NT2/D1 (cell line): ENCODE measurements around the gene DZIP1L.
A peak's percentile ranks its signal among the peaks of the same experiment; 100 is the strongest.
"Not testable (repeated sequence)": the region's sequence is repeated elsewhere in the genome, so short reads cannot be mapped to it uniquely, and the experiment has no call there.

Experiments used
- DNase-seq: peaks from one replicate; pipeline ENCODE4 v3.0.0-alpha.2; 2011; ENCODE audit warnings: low read depth, low spot score
- H3K27me3 ChIP-seq: 2 replicates; pipeline ENCODE4 v1.6.0; 2011; ENCODE audit warnings: mild to moderate bottlenecking; ENCODE audit not compliant: insufficient read length, insufficient read depth
- H3K36me3 ChIP-seq: 2 replicates; pipeline ENCODE4 v1.6.1; 2011; ENCODE audit warnings: mild to moderate bottlenecking, low read length, mixed read lengths; ENCODE audit not compliant: insufficient read depth, insufficient read length
- H3K4me1 ChIP-seq: 2 replicates; pipeline ENCODE4 v1.5.1; 2011; ENCODE audit not compliant: insufficient read depth, insufficient read length
- H3K4me3 ChIP-seq: 2 replicates; pipeline ENCODE4 v1.5.1; 2011; ENCODE audit warnings: low read depth; ENCODE audit not compliant: insufficient read length
- H3K9ac ChIP-seq: 2 replicates; pipeline ENCODE4 v1.6.0; 2011; ENCODE audit warnings: low read depth; ENCODE audit not compliant: insufficient read length
- H3K9me3 ChIP-seq: 2 replicates; pipeline ENCODE4 v1.5.1; 2011; ENCODE audit warnings: mild to moderate bottlenecking, low read length; ENCODE audit not compliant: insufficient read depth
- SUZ12 ChIP-seq: IDR thresholded peaks from 2 replicates; pipeline ENCODE4 v1.6.1; 2011; ENCODE audit not compliant: insufficient read length, insufficient read depth; ENCODE audit errors: extremely low read depth
- YY1 ChIP-seq: IDR thresholded peaks from 2 replicates; pipeline ENCODE4 v1.6.1; 2011; ENCODE audit not compliant: insufficient read length, insufficient read depth
- ZNF274 ChIP-seq: IDR thresholded peaks from 2 replicates; pipeline ENCODE4 v1.6.1; 2011; ENCODE audit warnings: mild to moderate bottlenecking, low read depth, low read length

Gene DZIP1L

GRCh38 chr3:138114988-138115971 lies at the start of gene DZIP1L:
DZIP1L (minus strand) TSS chr3:138115608; CDS start chr3:138103971, 11,637 bp downstream.
- TF ChIP-seq YY1 = no peak
- TF ChIP-seq ZNF274 = no peak
- TF ChIP-seq SUZ12 = no peak
- Histone ChIP-seq H3K9ac (peak within 1 kb of the TSS; percentile 95), H3K9me3 (no peaks in the 10 kb centered on the region; the same call in 1 of the 2 replicates), H3K36me3 (peaks cover 17% of the 10 kb centered on the region), H3K27me3 (no peaks in the 10 kb centered on the region), H3K4me1 (peaks cover 13% of the 10 kb centered on the region), H3K4me3 (peak within 1 kb of the TSS; percentile 88)
- peak; percentile 71 for DNase-seq

GRCh38 chr3:138165061-138165460 lies 49.7 kb upstream of the DZIP1L start:
- Histone ChIP-seq H3K27me3 (no peaks in the 10 kb centered on the region), H3K36me3 (peaks cover 82% of the 10 kb centered on the region)
- DNase-seq = no peak

DNA sequence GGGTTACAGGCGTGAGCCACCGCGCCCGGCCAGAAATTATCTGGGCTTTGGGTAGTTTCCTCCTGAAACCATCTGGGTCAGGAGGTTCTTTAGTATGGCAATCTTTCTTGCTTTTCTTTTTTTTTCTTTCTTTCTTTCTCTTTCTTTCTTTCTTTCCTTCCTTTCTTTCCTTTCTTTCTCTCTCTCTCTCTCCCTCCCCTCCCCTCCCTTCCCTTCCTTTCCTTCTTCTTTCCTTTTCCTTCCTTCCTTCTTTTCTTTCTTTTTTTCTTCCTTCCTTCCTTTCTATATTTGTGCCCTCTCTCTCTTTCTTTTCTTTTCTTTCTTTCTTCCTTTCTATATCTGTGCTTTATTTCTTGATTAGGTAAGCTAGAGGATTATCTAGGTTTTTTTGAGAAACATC lies 42.3 kb upstream of the DZIP1L start:
- Histone ChIP-seq H3K36me3 (peaks cover 22% of the 10 kb centered on the region), H3K9ac (no peak overlapping the region), H3K27me3 (no peaks in the 10 kb centered on the region), H3K9me3 (peaks cover 7% of the 10 kb centered on the region), H3K4me3 (no peak overlapping the region), H3K4me1 (no peaks in the 10 kb centered on the region)
- DNase-seq = no peak
- no peak for TF ChIP-seq ZNF274

More at GRCh38 chr3:138165061-138165460, 49.7 kb upstream of the DZIP1L start:
- no peaks in the 10 kb centered on the region for H3K4me1 ChIP-seq
- H3K4me3 ChIP-seq = no peak overlapping the region
- H3K9ac ChIP-seq = no peak overlapping the region
- TF ChIP-seq YY1 (no peak), ZNF274 (no peak), SUZ12 (no peak)
- H3K9me3 ChIP-seq = no peaks in the 10 kb centered on the region

GRCh38 chr3:138154534-138154933 lies 39.1 kb upstream of the DZIP1L start:
- Histone ChIP-seq H3K27me3 (no peaks in the 10 kb centered on the region), H3K4me3 (no peak overlapping the region), H3K36me3 (no peaks in the 10 kb centered on the region), H3K9me3 (peaks cover 7% of the 10 kb centered on the region), H3K4me1 (no peaks in the 10 kb centered on the region), H3K9ac (no peak overlapping the region)
- TF ChIP-seq SUZ12 (no peak), YY1 (no peak), ZNF274 (no peak)
- DNase-seq = no peak

DNA sequence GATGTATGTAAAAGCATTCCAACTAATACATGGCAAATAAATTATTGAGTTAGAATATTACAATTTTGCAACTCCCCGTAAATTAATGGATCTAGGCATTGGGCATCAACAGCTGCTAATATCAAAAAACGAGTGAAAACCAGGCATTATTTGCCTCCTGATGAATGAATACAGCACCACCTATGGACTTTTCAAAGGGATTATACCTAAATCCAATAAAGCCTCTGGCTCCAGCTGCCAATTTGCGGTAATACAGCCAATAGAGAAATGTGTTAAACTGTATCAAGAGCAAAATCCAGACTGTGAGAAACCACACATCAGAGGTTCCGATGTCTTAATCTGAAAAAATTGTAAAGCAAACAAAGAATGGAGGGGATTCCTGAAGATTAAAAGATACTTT lies 33.1 kb upstream of the DZIP1L start:
- Histone ChIP-seq H3K4me1 (no peaks in the 10 kb centered on the region), H3K27me3 (no peaks in the 10 kb centered on the region), H3K9me3 (peaks cover 7% of the 10 kb centered on the region; the same call in 1 of the 2 replicates), H3K9ac (no peak overlapping the region), H3K36me3 (no peaks in the 10 kb centered on the region), H3K4me3 (no peak overlapping the region)
- no peak for TF ChIP-seq ZNF274
- TF ChIP-seq SUZ12 = no peak
- no peak for TF ChIP-seq YY1
- DNase-seq = no peak

GRCh38 chr3:138142181-138142580 lies 26.8 kb upstream of the DZIP1L start:
- not testable (repeated sequence) for H3K36me3 ChIP-seq, H3K4me1 ChIP-seq, H3K9ac ChIP-seq, H3K9me3 ChIP-seq, DNase-seq, H3K4me3 ChIP-seq, H3K27me3 ChIP-seq

GRCh38 chr3:138140940-138141339 lies 25.5 kb upstream of the DZIP1L start:
- Histone ChIP-seq H3K36me3 (no peaks in the 10 kb centered on the region), H3K4me1 (peaks cover 1% of the 10 kb centered on the region), H3K4me3 (no peak overlapping the region), H3K9ac (no peak overlapping the region), H3K27me3 (no peaks in the 10 kb centered on the region), H3K9me3 (peaks cover 7% of the 10 kb centered on the region; the same call in 1 of the 2 replicates)
- DNase-seq = no peak
- TF ChIP-seq SUZ12 = no peak
